LNCaP clone FGC (cell line): ENCODE measurements around the gene ZFYVE19.

Source experiments
- DNase-seq: peaks from one replicate; pipeline ENCODE4 v3.0.0-alpha.2; 2011; ENCODE audit warnings: low read depth
- H3K4me3 ChIP-seq: 2 replicates; pipeline ENCODE4 v1.5.1; 2011; ENCODE audit warnings: mild to moderate bottlenecking, low read depth, low read length, control low read depth
- CTCF ChIP-seq: IDR thresholded peaks from 2 replicates; pipeline ENCODE4 v1.5.1; 2012; ENCODE audit warnings: mild to moderate bottlenecking; ENCODE audit not compliant: control insufficient read depth, insufficient read depth; ENCODE audit errors: extremely low read depth

The ZFYVE19 gene

GRCh38 chr15:40799523-40799922, 7.4 kb upstream of the ZFYVE19 start:
- DNase-seq, result no peak
- TF ChIP-seq CTCF, result no peak
- no peak overlapping the region for H3K4me3 ChIP-seq

GRCh38 chr15:40803076-40803475, 3.8 kb upstream of the ZFYVE19 start:
- peak overlapping the region; percentile 27 for H3K4me3 ChIP-seq
- DNase-seq, result peak; percentile 79
- no peak for TF ChIP-seq CTCF

GRCh38 chr15:40803688-40804087, 3.2 kb upstream of the ZFYVE19 start:
- no peak for DNase-seq
- H3K4me3 ChIP-seq, result peak overlapping the region; percentile 27
- no peak for TF ChIP-seq CTCF

- peak overlapping the region; percentile 67 for H3K4me3 ChIP-seq
- no peak for TF ChIP-seq CTCF
- no peak for DNase-seq
Observed at GRCh38 chr15:40806672-40807027, 239 bp upstream of the ZFYVE19 start.

- H3K4me3 ChIP-seq, result peak overlapping the region; percentile 67
- TF ChIP-seq CTCF, result no peak
- no peak for DNase-seq
Observed at GRCh38 chr15:40807888-40808461, 1.1 kb downstream of the ZFYVE19 start.

GRCh38 chr15:40808861-40809450, 2.1 kb downstream of the ZFYVE19 start:
- H3K4me3 ChIP-seq, result no peak overlapping the region
- DNase-seq, result no peak
- TF ChIP-seq CTCF, result no peak
